Measurements from ENCODE around the gene SH3GLB2.

GRCh38 chr9:129010267-129010975, 17.7 kb downstream of the SH3GLB2 start:
- TF ChIP-seq POLR2A (IDR thresholded peaks at IDR 0.05) (no peak), CTCF (IDR thresholded peaks at IDR 0.05) (no peak)
